Liver (tissue), 9 donors: ENCODE results near the gene DNAH6. TPM values are rescaled to one million over a fixed set of nuclear protein-coding genes. Genes with fewer than 3 reads are reported as not detected.

Experiments
- DNase-seq: peaks from one replicate; pipeline ENCODE4 v3.0.0-alpha.2; 2017; ENCODE audit warnings: low spot score
- H3K27ac ChIP-seq, 2 donors: one replicate each; pipeline ENCODE4 v1.7.0; 2013; ENCODE audit warnings: inconsistent platforms in 2 of 2, low read length in 2 of 2, control low read depth in 1 of 2, low read depth in 1 of 2, mild to moderate bottlenecking in 1 of 2
- H3K27me3 ChIP-seq, 4 donors: one replicate each; pipeline versions ENCODE4 v1.6.1 to v1.7.0; 2013; ENCODE audit warnings: low read length in 3 of 4, inconsistent platforms in 1 of 4, mild to moderate bottlenecking in 1 of 4, moderate library complexity in 1 of 4; ENCODE audit not compliant: control insufficient read depth in 4 of 4, insufficient read depth in 4 of 4
- H3K36me3 ChIP-seq, 4 donors: one replicate each; pipeline versions ENCODE4 v1.6.1 to v1.7.0; 2013; ENCODE audit warnings: low read length in 3 of 4, mild to moderate bottlenecking in 3 of 4, low read depth in 1 of 4, moderate library complexity in 1 of 4; ENCODE audit not compliant: control insufficient read depth in 4 of 4, insufficient read depth in 3 of 4
- H3K4me1 ChIP-seq, 4 donors: one replicate each; pipeline versions ENCODE4 v1.6.1 to v1.7.0; 2013; ENCODE audit warnings: low read length in 3 of 4, mild to moderate bottlenecking in 3 of 4, moderate library complexity in 1 of 4; ENCODE audit not compliant: control insufficient read depth in 4 of 4, insufficient read depth in 4 of 4
- H3K4me3 ChIP-seq, 3 donors: one replicate each; pipeline versions ENCODE4 v1.6.1 to v1.7.0; 2013; ENCODE audit warnings: low read length in 3 of 3, control low read depth in 1 of 3, low read depth in 1 of 3, mild to moderate bottlenecking in 1 of 3
- H3K9ac ChIP-seq, 2 donors: one replicate each; pipeline ENCODE4 v1.7.0; 2013; ENCODE audit warnings: low read length in 2 of 2, mild to moderate bottlenecking in 2 of 2, moderate library complexity in 2 of 2, control low read depth in 1 of 2, low read depth in 1 of 2
- H3K9me3 ChIP-seq, 4 donors: one replicate each; pipeline versions ENCODE4 v1.6.1 to v1.7.0; 2013; ENCODE audit warnings: low read length in 3 of 4; ENCODE audit not compliant: control insufficient read depth in 4 of 4
- EGR1 ChIP-seq, 2 donors: IDR thresholded peaks; 2 replicates each; pipeline ENCODE4 v1.6.1; 2016 to 2018; ENCODE audit warnings: antibody characterized with exemption in 2 of 2, low read depth in 2 of 2
- FOXA2 ChIP-seq: IDR thresholded peaks from 2 replicates; pipeline ENCODE4 v1.6.1; 2016; ENCODE audit warnings: antibody characterized with exemption
- MAX ChIP-seq: IDR thresholded peaks from 2 replicates; pipeline ENCODE4 v1.6.1; 2016; ENCODE audit warnings: antibody characterized with exemption
- NR2F2 ChIP-seq: IDR thresholded peaks from 2 replicates; pipeline ENCODE4 v1.6.1; 2016; ENCODE audit warnings: antibody characterized with exemption
- REST ChIP-seq: IDR thresholded peaks from 2 replicates; pipeline ENCODE4 v1.6.1; 2016; ENCODE audit warnings: antibody characterized with exemption, mild to moderate bottlenecking
- RXRA ChIP-seq, 2 donors: IDR thresholded peaks; 2 replicates each; pipeline ENCODE4 v1.6.1; 2017 to 2018; ENCODE audit warnings: antibody characterized with exemption in 2 of 2, mild to moderate bottlenecking in 1 of 2
- SP1 ChIP-seq: IDR thresholded peaks from 2 replicates; pipeline ENCODE4 v1.6.1; 2018; ENCODE audit warnings: antibody characterized with exemption, mild to moderate bottlenecking
- TAF1 ChIP-seq: conservative IDR thresholded peaks from 2 replicates; pipeline ENCODE4 v1.6.1; 2016; ENCODE audit warnings: antibody characterized with exemption, mild to moderate bottlenecking
- YY1 ChIP-seq: IDR thresholded peaks from 2 replicates; pipeline ENCODE4 v1.6.1; 2016; ENCODE audit warnings: antibody characterized with exemption, mild to moderate bottlenecking
- whole genome bisulfite sequencing: extraction: QIAGEN DNeasy Blood & Tissue Kit; methylation state at CpG from one replicate; pipeline ENCODE4 v1.1.7; 2013; 5-methylcytosine and 5-hydroxymethylcytosine counted together
- polyA plus RNA-seq, 2 donors: library from polyadenylated mRNA; stranded (reverse) in 1 of 2; unstranded in 1 of 2; fragments of 200-250 nt in 1 of 2; fragments of >200 nt in 1 of 2; fragmentation: Nextera tagmentation in 1 of 2; extraction: Ambion mirVana in 1 of 2; gene quantifications; one replicate each; pipeline versions ENCODE4 v1.2.1 to v1.2.3, GENCODE V29; 2013 to 2015
- total RNA-seq, 2 donors: library from RNA; depleted of rRNA; stranded (reverse); fragments of >200 nt; gene quantifications; one replicate each; pipeline ENCODE4 v1.2.3, GENCODE V29; 2014
- TF ChIP-seq, protein P1 (sequence below): IDR thresholded peaks from 2 replicates; pipeline ENCODE4 v1.6.1; 2016; ENCODE audit warnings: antibody characterized with exemption
- TF ChIP-seq, protein P2 (sequence below): IDR thresholded peaks from 2 replicates; pipeline ENCODE4 v1.6.1; 2016; ENCODE audit warnings: antibody characterized with exemption
- TF ChIP-seq, protein P3 (sequence below): fragments of 150-350 bp; IDR thresholded peaks from 2 replicates; pipeline ENCODE4 v1.5.1; 2017; ENCODE audit warnings: improper control_type of control experiment, low read depth, low read length; ENCODE audit not compliant: missing input control
- donor health status: healthy.
- donor health status: healthy.
- donor health status: healthy.
- donor health status: healthy.
- donor health status: healthy.

The DNAH6 gene
- total and polyA plus RNA-seq, 4 donors, result 0.32 to 1.6 (median 0.59) TPM

GRCh38 chr2:84702941-84703340 lies 186.6 kb downstream of the DNAH6 start:
- WGBS, result 91% methylated on average over 3 of the region's 3 CpGs
- no peak for DNase-seq
- H3K9me3 ChIP-seq, result no peaks in the 10 kb centered on the region
- no peak overlapping the region for H3K4me3 ChIP-seq
- H3K36me3 ChIP-seq, result peaks cover 0 to 2% (median under 1%) of the 10 kb centered on the region in 4 donors
- H3K9ac ChIP-seq, result no peak overlapping the region
- TF ChIP-seq MAX (no peak), SP1 (no peak), NR2F2 (no peak)
- TF ChIP-seq, protein P1, sequence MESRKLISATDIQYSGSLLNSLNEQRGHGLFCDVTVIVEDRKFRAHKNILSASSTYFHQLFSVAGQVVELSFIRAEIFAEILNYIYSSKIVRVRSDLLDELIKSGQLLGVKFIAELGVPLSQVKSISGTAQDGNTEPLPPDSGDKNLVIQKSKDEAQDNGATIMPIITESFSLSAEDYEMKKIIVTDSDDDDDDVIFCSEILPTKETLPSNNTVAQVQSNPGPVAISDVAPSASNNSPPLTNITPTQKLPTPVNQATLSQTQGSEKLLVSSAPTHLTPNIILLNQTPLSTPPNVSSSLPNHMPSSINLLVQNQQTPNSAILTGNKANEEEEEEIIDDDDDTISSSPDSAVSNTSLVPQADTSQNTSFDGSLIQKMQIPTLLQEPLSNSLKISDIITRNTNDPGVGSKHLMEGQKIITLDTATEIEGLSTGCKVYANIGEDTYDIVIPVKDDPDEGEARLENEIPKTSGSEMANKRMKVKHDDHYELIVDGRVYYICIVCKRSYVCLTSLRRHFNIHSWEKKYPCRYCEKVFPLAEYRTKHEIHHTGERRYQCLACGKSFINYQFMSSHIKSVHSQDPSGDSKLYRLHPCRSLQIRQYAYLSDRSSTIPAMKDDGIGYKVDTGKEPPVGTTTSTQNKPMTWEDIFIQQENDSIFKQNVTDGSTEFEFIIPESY, result no peak
- TF ChIP-seq, protein P2, sequence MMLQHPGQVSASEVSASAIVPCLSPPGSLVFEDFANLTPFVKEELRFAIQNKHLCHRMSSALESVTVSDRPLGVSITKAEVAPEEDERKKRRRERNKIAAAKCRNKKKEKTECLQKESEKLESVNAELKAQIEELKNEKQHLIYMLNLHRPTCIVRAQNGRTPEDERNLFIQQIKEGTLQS, result no peak
- no peak overlapping the region for H3K27ac ChIP-seq
- peaks cover 0 to 20% (median 11%) of the 10 kb centered on the region in 4 donors for H3K4me1 ChIP-seq
- H3K27me3 ChIP-seq, result no peaks in the 10 kb centered on the region

GRCh38 chr2:84703831-84704230 lies 187.5 kb downstream of the DNAH6 start:
- WGBS, result 92% methylated on average over 2 of the region's 2 CpGs
- no peaks in the 10 kb centered on the region for H3K9me3 ChIP-seq
- H3K9ac ChIP-seq, result no peak overlapping the region
- H3K36me3 ChIP-seq, result peaks cover 0 to 2% (median 0%) of the 10 kb centered on the region in 4 donors
- no peak overlapping the region for H3K27ac ChIP-seq
- DNase-seq, result no peak
- H3K4me3 ChIP-seq, result no peak overlapping the region
- H3K27me3 ChIP-seq, result no peaks in the 10 kb centered on the region
- TF ChIP-seq EGR1 (IDR thresholded peaks at IDR 0.05; ENCODE audit: low read depth in 2 of 2), result no peak
- TF ChIP-seq SP1, result no peak
- no peak for TF ChIP-seq REST
- TF ChIP-seq RXRA (IDR thresholded peaks at IDR 0.05), result no peak
- peaks cover 0 to 20% (median 11%) of the 10 kb centered on the region in 4 donors for H3K4me1 ChIP-seq

- Histone ChIP-seq H3K4me1 (peaks cover 0 to 20% (median 11%) of the 10 kb centered on the region in 4 donors), H3K27me3 (no peaks in the 10 kb centered on the region), H3K9me3 (no peaks in the 10 kb centered on the region), H3K9ac (no peak overlapping the region), H3K27ac (no peak overlapping the region), H3K4me3 (no peak overlapping the region), H3K36me3 (peaks cover 0 to 2% (median 0%) of the 10 kb centered on the region in 4 donors)
- WGBS, result 36% methylated on average over 6 of the region's 6 CpGs
- DNase-seq, result no peak
- TF ChIP-seq REST (no peak), EGR1 (IDR thresholded peaks at IDR 0.05; ENCODE audit: low read depth in 2 of 2) (no peak), YY1 (peak; percentile 32), FOXA2 (no peak), TAF1 (no peak)
- TF ChIP-seq, protein P3, sequence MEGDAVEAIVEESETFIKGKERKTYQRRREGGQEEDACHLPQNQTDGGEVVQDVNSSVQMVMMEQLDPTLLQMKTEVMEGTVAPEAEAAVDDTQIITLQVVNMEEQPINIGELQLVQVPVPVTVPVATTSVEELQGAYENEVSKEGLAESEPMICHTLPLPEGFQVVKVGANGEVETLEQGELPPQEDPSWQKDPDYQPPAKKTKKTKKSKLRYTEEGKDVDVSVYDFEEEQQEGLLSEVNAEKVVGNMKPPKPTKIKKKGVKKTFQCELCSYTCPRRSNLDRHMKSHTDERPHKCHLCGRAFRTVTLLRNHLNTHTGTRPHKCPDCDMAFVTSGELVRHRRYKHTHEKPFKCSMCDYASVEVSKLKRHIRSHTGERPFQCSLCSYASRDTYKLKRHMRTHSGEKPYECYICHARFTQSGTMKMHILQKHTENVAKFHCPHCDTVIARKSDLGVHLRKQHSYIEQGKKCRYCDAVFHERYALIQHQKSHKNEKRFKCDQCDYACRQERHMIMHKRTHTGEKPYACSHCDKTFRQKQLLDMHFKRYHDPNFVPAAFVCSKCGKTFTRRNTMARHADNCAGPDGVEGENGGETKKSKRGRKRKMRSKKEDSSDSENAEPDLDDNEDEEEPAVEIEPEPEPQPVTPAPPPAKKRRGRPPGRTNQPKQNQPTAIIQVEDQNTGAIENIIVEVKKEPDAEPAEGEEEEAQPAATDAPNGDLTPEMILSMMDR, result no peak
These were observed 188.4 kb downstream of the DNAH6 start for GRCh38 chr2:84704505-84705244.
